A549 treated with Mapracorat at 1 μM for 4 hours (cell line): ENCODE data around the gene KRTAP4-3. TPM values are rescaled to one million over a fixed set of nuclear protein-coding genes. Genes with fewer than 3 reads are reported as not detected.

Experiments used
- total RNA-seq: library from RNA; stranded (reverse); fragments of 200-300 nt; extraction: Qiagen RNA extraction; gene quantifications from 5 replicates; pipeline ENCODE4 v1.2.3, GENCODE V29; 2022

Gene KRTAP4-3
- total RNA-seq, result not detected in 5 replicates

DNA sequence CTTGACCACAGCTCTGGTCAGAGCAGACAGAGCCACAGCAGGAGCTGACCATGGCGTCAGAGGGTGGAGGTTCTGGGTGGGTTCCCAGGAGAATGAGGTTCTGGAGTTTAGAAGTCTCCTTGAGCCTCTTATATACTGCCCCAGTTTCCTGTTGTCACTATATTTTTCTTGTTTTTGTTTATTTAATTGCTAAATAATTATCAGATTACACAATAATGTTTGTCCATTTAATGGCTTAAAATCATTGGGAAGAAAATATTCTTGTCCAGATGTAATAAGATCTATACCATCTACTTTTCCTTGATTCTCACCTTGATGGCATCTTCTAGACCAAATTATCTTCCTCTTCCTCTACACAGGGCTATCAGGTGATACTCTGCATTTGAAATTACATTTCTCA lies at the start of gene KRTAP4-3:
TSS of gene KRTAP4-3 (minus strand) at position 101 of the 400 bp plus-strand sequence. CDS start at position 52, 49 bp downstream.

DNA sequence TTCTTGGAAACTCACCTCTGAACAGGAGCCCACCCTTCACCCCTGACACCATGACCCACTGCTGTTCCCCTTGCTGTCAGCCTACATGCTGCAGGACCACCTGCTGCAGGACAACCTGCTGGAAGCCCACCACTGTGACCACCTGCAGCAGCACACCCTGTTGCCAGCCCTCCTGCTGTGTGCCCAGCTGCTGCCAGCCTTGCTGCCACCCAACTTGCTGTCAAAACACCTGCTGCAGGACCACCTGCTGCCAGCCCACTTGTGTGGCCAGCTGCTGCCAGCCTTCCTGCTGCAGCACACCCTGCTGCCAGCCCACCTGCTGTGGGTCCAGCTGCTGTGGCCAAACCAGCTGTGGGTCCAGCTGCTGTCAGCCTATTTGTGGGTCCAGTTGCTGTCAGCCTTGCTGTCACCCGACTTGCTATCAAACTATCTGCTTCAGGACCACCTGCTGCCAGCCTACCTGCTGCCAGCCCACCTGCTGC lies 21.9 kb upstream of the KRTAP4-3 start, which contains the start of gene KRTAP9-1:
TSS of gene KRTAP9-1 (plus strand) at position 51 of the 482 bp plus-strand sequence. CDS start at position 51, 0 bp downstream.

DNA sequence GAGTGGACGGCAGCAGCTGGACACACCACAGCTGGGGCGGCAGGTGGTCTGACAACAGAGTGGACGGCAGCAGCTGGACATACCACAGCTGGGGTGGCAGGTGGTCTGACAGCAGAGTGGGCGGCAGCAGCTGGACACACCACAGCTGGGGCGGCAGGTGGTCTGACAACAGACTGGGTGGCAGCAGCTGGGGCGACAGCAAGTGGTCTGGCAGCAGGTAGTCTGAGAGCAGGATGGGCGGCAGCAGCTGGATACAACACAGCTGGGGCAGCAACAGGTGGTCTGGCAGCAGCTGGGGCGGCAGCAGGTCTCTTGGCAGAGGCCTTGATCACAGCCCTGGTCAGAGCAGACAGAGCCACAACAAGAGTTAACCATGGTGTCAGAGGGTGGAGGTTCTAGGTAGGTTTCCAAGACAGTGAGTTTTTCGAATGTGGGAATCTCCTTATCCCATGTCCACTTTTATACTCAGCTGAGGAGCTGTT lies 16.5 kb upstream of the KRTAP4-3 start, which contains the start of gene KRTAP4-1:
TSS of gene KRTAP4-1 (minus strand) at position 432 of the 482 bp plus-strand sequence. CDS start at position 375, 57 bp downstream.

DNA sequence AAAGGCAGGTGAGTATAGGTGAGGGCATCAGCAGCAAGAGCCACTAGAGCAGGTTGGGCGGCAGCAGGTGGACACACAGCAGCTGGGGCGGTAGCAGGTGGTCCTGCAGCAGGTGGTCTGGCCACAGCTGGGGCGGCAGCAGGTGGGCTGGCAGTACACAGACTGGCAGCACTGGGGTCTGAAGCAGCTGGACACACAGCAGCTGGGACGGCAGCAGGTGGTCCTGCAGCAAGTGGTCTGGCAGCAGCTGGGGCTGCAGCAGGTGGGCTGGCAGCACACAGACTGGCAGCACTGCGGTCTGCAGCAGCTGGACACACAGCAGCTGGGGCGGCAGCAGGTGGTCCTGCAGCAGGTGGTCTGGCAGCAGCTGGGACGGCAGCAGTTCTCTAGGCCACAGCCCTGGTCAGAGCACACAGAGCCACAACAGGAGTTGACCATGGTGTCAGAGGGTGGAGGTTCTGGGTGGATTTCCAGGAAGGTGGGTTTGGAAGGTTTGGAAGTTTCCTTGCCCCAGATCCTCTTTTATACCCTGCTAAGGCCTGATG lies 9.8 kb upstream of the KRTAP4-3 start, which contains the start of gene KRTAP4-2:
TSS of gene KRTAP4-2 (minus strand) at position 495 of the 545 bp plus-strand sequence. CDS start at position 438, 57 bp downstream.

DNA sequence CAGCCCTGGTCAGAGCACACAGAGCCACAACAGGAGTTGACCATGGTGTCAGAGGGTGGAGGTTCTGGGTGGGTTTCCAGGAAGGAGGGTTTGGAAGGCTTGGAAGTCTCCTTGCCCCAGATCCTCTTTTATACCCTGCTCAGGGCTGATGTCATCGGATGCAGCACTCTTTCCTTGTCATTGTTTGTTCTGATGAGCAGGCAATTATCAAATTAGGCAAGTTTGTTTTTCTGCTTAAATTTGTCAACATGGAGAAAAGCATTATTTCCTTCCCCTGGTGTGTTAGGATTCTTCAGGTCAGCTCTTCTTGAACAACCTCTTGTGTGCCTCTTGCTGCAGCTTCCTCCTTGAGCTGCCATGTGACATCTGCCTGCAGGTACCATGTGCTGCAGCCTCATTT lies 7.4 kb downstream of the KRTAP4-3 start, which contains the start of gene KRTAP4-4:
TSS of gene KRTAP4-4 (minus strand) at position 101 of the 400 bp plus-strand sequence. CDS start at position 44, 57 bp downstream.

DNA sequence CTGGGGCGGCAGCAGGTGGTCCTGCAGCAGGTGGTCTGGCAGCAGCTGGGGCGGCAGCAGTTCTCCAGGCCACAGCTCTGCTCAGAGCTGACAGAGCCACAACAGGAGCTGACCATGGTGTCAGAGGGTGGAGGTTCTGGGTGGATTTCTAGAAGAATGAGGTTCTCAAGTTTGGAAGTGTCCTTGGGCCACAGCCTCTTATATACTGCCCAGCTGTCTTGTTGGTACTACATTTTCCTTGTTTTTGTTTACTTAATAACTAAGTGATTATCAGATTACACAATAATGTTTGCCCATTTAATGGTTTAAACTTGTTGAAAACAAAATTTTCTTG lies 18.4 kb downstream of the KRTAP4-3 start, which contains the start of gene KRTAP4-5:
TSS of gene KRTAP4-5 (minus strand) at position 174 of the 334 bp plus-strand sequence. CDS start at position 116, 58 bp downstream.

DNA sequence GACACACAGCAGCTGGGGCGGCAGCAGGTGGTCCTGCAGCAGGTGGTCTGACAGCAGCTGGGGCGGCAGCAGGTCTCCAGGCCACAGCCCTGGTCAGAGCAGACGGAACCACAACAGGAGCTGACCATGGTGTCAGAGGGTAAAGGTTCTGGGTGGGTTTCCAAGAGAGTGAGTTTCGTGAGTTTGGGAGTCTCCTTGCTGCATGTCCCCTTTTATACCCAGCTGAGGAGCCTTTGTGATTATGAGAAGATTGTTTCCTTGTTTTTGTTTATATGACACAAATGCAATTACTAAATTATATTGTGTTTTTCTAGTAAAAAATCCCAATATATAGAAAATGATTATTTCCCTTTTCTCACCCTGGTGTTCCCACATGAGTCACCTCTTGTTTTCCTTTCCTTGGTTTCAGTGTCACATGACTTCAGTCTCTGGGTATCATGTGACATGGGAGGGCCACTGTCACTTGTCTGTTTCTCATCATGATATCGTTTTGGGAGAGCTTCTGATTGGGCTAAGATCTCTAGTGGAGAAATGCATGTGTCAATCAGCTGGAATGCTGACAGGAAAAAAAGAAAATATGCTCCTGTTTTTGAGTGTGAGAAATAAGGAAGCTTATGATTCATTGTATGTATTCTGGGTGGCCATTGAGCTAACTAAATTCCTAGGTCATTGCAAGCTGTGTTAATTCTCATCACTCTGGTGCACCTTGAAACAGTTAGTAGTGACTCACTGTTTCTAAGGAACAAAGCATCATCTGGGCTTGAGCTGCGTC lies 27.5 kb downstream of the KRTAP4-3 start, which contains the start of gene KRTAP4-6:
TSS of gene KRTAP4-6 (minus strand) at position 185 of the 772 bp plus-strand sequence. CDS start at position 128, 57 bp downstream.

DNA sequence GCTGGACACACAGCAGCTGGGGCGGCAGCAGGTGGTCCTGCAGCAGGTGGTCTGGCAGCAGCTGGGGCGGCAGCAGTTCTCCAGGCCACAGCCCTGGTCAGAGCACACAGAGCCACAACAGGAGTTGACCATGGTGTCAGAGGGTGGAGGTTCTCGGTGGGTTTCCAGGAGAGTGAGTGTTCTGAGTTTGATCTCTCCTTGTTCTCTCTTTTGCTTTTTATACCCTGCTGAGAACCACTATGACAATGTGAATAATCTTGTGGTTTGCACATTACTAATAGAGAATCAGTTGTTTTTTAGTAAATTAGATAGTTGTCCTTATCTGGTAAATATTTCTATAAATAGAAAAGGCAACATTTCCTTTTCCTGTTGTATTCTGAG lies 44.0 kb downstream of the KRTAP4-3 start, which contains the start of gene KRTAP4-12:
TSS of gene KRTAP4-12 (minus strand) at position 192 of the 381 bp plus-strand sequence. CDS start at position 132, 60 bp downstream.

DNA sequence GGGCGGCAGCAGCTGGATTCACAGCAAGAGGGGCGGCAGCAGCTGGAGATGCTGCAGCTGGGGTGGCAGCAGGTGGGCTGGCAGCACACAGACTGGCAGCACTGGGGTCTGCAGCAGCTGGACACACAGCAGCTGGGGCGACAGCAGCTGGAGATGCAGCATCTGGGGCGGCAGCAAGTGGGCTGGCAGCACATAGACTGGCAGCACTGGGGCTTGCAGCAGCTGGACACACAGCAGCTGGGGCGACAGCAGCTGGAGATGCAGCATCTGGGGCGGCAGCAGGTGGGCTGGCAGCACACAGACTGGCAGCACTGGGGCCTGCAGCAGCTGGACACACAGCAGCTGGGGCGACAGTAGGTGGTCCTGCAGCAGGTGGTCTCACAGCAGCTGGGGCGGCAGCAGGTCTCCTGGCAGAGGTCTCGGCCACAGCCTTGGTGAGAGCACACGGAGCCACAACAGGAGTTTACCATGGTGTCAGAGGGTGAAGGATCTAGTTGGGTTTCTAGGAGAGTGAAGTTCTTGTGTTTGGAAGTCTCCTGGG lies 50.1 kb downstream of the KRTAP4-3 start, which contains the start of gene KRTAP4-11:
TSS of gene KRTAP4-11 (minus strand) at position 528 of the 541 bp plus-strand sequence. CDS start at position 470, 58 bp downstream.

Other genes starting within 250 kb of the KRTAP4-3 start
- 0.08 to 0.15 TPM (median 0.08 TPM) in 3 of 5 replicates, not detected in the others for gene KRT23, start 230.6 kb downstream of the KRTAP4-3 start, total RNA-seq
- gene KRT39, start 201.3 kb downstream of the KRTAP4-3 start, total RNA-seq, result not detected in 5 replicates
- gene KRT40, start 183.9 kb downstream of the KRTAP4-3 start, total RNA-seq, result not detected in 5 replicates
- gene KRTAP3-3, start 174.1 kb downstream of the KRTAP4-3 start, total RNA-seq, result not detected in 5 replicates
- gene KRTAP3-2, start 168.3 kb downstream of the KRTAP4-3 start, total RNA-seq, result 0.22 to 0.42 TPM (median 0.37 TPM) in 3 of 5 replicates, not detected in the others
- gene KRTAP3-1, start 159.1 kb downstream of the KRTAP4-3 start, total RNA-seq, result 0.35 TPM in 1 of 5 replicates, not detected in the others
- gene KRTAP1-5, start 141.0 kb downstream of the KRTAP4-3 start, total RNA-seq, result not detected in 5 replicates
- not detected in 5 replicates for gene KRTAP1-4, start 138.0 kb downstream of the KRTAP4-3 start, total RNA-seq
- not detected in 5 replicates for gene KRTAP1-3, start 133.3 kb downstream of the KRTAP4-3 start, total RNA-seq
- gene KRTAP1-1, start 126.8 kb downstream of the KRTAP4-3 start, total RNA-seq, result not detected in 5 replicates
- not detected in 5 replicates for gene KRTAP2-1, start 120.9 kb downstream of the KRTAP4-3 start, total RNA-seq
- not detected in 5 replicates for gene KRTAP2-2, start 113.0 kb downstream of the KRTAP4-3 start, total RNA-seq
- gene KRTAP2-3, start 108.1 kb downstream of the KRTAP4-3 start, total RNA-seq, result 0.22 TPM in 1 of 5 replicates, not detected in the others
- gene KRTAP2-4, start 102.3 kb downstream of the KRTAP4-3 start, total RNA-seq, result not detected in 5 replicates
- gene KRTAP4-7, start 84.1 kb downstream of the KRTAP4-3 start, total RNA-seq, result not detected in 5 replicates
- not detected in 5 replicates for gene KRTAP4-8, start 70.1 kb downstream of the KRTAP4-3 start, total RNA-seq
- gene KRTAP4-16, start 66.0 kb downstream of the KRTAP4-3 start, total RNA-seq, result not detected in 5 replicates
- not detected in 5 replicates for gene KRTAP4-9, start 62.8 kb downstream of the KRTAP4-3 start, total RNA-seq
- gene KRTAP4-11, start 49.8 kb downstream of the KRTAP4-3 start, total RNA-seq, result not detected in 5 replicates
- gene KRTAP4-12, start 44.0 kb downstream of the KRTAP4-3 start, total RNA-seq, result not detected in 5 replicates
- gene KRTAP4-6, start 27.7 kb downstream of the KRTAP4-3 start, total RNA-seq, result not detected in 5 replicates
- not detected in 5 replicates for gene KRTAP4-5, start 18.4 kb downstream of the KRTAP4-3 start, total RNA-seq
- gene KRTAP4-4, start 7.5 kb downstream of the KRTAP4-3 start, total RNA-seq, result not detected in 5 replicates
- gene KRTAP4-2, start 10.0 kb upstream of the KRTAP4-3 start, total RNA-seq, result not detected in 5 replicates
- 0.16 to 0.38 TPM (median 0.18 TPM) in 3 of 5 replicates, not detected in the others for gene KRTAP4-1, start 16.7 kb upstream of the KRTAP4-3 start, total RNA-seq
- gene KRTAP9-1, start 21.7 kb upstream of the KRTAP4-3 start, total RNA-seq, result not detected in 5 replicates
- not detected in 5 replicates for gene KRTAP9-2, start 58.4 kb upstream of the KRTAP4-3 start, total RNA-seq
- gene KRTAP9-3, start 64.2 kb upstream of the KRTAP4-3 start, total RNA-seq, result not detected in 5 replicates
- not detected in 5 replicates for gene KRTAP9-8, start 69.8 kb upstream of the KRTAP4-3 start, total RNA-seq
- not detected in 5 replicates for gene KRTAP9-4, start 81.5 kb upstream of the KRTAP4-3 start, total RNA-seq
- gene KRTAP9-9, start 87.2 kb upstream of the KRTAP4-3 start, total RNA-seq, result not detected in 5 replicates
- not detected in 5 replicates for gene KRTAP9-6, start 97.2 kb upstream of the KRTAP4-3 start, total RNA-seq
- gene KRTAP9-7, start 107.5 kb upstream of the KRTAP4-3 start, total RNA-seq, result not detected in 5 replicates
- not detected in 5 replicates for gene KRTAP29-1, start 134.6 kb upstream of the KRTAP4-3 start, total RNA-seq
- not detected in 5 replicates for gene KRTAP16-1, start 141.1 kb upstream of the KRTAP4-3 start, total RNA-seq
- not detected in 5 replicates for gene KRTAP17-1, start 147.5 kb upstream of the KRTAP4-3 start, total RNA-seq
- not detected in 5 replicates for gene KRT33A, start 182.6 kb upstream of the KRTAP4-3 start, total RNA-seq
- gene KRT33B, start 201.6 kb upstream of the KRTAP4-3 start, total RNA-seq, result not detected in 5 replicates
- gene KRT34, start 214.1 kb upstream of the KRTAP4-3 start, total RNA-seq, result 0.14 to 0.41 TPM (median 0.39 TPM) in 5 replicates
- gene KRT31, start 229.4 kb upstream of the KRTAP4-3 start, total RNA-seq, result not detected in 5 replicates